ENCODE data around the gene FAM200B.

The FAM200B gene

GRCh38 chr4:15695729-15696128 lies 14.1 kb downstream of the FAM200B start:
- DNase-seq (ENCODE audit: extremely low read depth, low read depth): no peak
- no peak for TF ChIP-seq CTCF (IDR thresholded peaks at IDR 0.05; ENCODE audit: low read depth, low read length)

- DNase-seq (ENCODE audit: extremely low read depth, low read depth): no peak
- TF ChIP-seq CTCF (IDR thresholded peaks at IDR 0.05; ENCODE audit: low read depth, low read length): no peak
Measured at GRCh38 chr4:15696866-15697265, 15.2 kb downstream of the FAM200B start.

DNA sequence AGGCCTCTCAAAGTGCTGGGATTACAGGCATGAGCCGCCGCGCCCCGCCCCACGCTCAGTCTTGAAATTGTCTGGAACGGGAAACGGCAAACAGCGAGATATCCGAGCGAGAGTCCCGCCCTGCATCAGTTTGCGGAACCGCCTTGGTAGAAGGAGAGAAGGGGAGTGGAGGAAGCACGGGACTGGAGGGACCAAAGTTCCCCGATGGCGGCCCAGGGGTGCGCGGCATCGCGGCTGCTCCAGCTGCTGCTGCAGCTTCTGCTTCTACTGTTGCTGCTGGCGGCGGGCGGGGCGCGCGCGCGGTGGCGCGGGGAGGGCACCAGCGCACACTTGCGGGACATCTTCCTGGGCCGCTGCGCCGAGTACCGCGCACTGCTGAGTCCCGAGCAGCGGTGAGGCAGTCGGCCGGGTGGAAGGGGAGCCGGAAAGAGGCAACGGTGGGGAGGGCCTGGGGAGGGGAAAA lies 21.3 kb downstream of the FAM200B start, which contains the start of gene BST1:
Gene BST1 (plus strand): TSS at position 125 of the 463 bp plus-strand sequence. CDS start 80 bp downstream, at position 205.
- TF ChIP-seq CTCF (IDR thresholded peaks at IDR 0.05; ENCODE audit: low read depth, low read length): no peak
- DNase-seq (ENCODE audit: extremely low read depth, low read depth): no peak

DNA sequence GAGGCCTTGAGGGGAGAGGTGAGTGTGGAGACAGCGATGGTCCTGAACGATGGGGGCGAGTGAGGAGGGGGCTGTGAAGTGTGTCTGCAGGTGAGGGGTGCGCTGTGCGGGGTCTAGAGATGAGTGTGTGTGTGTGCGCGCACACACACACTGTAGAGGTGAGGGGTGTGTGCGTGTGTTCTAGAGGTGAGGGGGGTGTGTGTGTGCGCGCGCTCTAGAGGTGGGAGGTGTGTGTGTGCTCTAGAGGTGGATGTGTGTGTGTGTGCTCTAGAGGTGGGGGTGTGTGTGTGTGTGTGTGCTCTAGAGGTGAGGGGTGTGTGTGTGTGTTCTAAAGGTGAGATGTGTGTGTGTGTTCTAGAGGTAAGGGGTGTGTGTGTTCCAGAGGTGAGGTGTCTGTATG lies 21.8 kb downstream of the FAM200B start:
- TF ChIP-seq CTCF (IDR thresholded peaks at IDR 0.05; ENCODE audit: low read depth, low read length): no peak
- no peak for DNase-seq (ENCODE audit: extremely low read depth, low read depth)

DNA sequence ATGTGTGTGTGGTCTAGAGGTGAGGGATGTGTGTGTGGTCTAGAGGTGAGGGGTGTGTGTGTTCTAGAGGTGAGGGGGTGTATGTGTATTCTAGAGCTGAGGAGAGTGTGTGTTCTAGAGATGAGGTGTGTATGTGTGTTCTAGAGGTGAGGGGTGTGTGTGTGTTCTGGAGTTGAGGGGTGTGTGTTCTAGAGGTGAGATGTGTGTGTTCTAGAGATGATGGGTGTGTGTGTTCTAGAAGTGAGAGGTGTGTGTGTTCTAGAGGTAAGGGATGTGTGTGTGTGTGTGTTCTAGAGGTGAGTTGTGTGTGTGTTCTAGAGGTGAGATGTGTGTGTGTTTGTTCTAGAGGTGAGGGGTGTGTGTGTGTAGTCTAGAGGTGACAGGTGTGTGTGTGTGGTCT lies 22.5 kb downstream of the FAM200B start:
- no peak for TF ChIP-seq CTCF (IDR thresholded peaks at IDR 0.05; ENCODE audit: low read depth, low read length)
- no peak for DNase-seq (ENCODE audit: extremely low read depth, low read depth)

GRCh38 chr4:15706646-15707362 lies 25.2 kb downstream of the FAM200B start:
- no peak for TF ChIP-seq CTCF (IDR thresholded peaks at IDR 0.05; ENCODE audit: low read depth, low read length)
- DNase-seq (ENCODE audit: extremely low read depth, low read depth): no peak

- no peak for TF ChIP-seq CTCF (IDR thresholded peaks at IDR 0.05; ENCODE audit: low read depth, low read length)
- no peak for DNase-seq (ENCODE audit: extremely low read depth, low read depth)
Measured at GRCh38 chr4:15707363-15707715, 25.7 kb downstream of the FAM200B start.
